ENCODE results near the gene CBLIF. TPM values are rescaled to one million over a fixed set of nuclear protein-coding genes. Genes with fewer than 3 reads are reported as not detected.

The CBLIF gene
- total and polyA plus RNA-seq, 2 of the 8 experiments (the other 6 are each of a cell fraction or from before 2014, with no cell fraction given): not detected

DNA sequence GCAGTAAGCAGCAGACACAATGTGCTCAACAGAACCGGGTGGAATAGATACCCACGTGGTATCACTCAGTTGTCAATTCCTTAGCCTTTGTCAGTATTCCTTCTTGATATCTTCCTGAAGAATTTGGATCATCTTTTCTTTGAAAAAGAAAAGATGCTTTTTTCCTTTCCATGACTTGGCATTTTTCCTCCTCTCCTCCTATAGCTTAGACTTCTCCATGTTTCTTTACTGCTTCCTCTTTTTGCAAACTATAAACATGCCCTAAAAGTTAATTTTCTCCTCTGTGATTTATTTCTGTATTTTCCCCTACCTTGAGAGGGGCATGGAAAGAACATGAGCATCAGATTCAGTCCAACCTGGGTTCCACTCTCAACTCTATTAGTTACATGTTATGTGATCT, 11.7 kb downstream of the CBLIF start:
- no peak for TF ChIP-seq SIX5 (IDR thresholded peaks at IDR 0.05; ENCODE audit: low read depth, low read length)
- no peak for TF ChIP-seq CHD2 (IDR thresholded peaks at IDR 0.05; ENCODE audit: low read length)
- TF ChIP-seq KDM4A (IDR thresholded peaks at IDR 0.05; ENCODE audit: low read depth, low read length, severe bottlenecking): no peak
- no peak for TF ChIP-seq SIRT6 (IDR thresholded peaks at IDR 0.05; ENCODE audit: low read length)
- Histone ChIP-seq H3K14ac (ENCODE audit: insufficient read length) (no peak overlapping the region), H3K36me3 (ENCODE audit: control insufficient read depth in 2 of 4, insufficient read depth in 4 of 4, low read length in 3 of 4) (no peaks in the 10 kb centered on the region), H3K4ac (replicated peaks; ENCODE audit: insufficient read length, low read depth, low read length) (no peak overlapping the region), H3K18ac (ENCODE audit: extremely low read depth, low read length) (no peak overlapping the region), H2BK15ac (ENCODE audit: low read length) (no peak overlapping the region), H2AFZ (ENCODE audit: low read length) (no peak overlapping the region), H4K5ac (ENCODE audit: insufficient read length, low read depth, low read length) (no peak overlapping the region), H4K20me1 (replicated peaks in 1 of 2; ENCODE audit: control insufficient read depth in 1 of 2, insufficient read depth in 2 of 2, low read length in 2 of 2) (no peaks in the 10 kb centered on the region), H2AK5ac (ENCODE audit: low read depth, low read length) (no peak overlapping the region), H3K27me3 (replicated peaks in 1 of 4; ENCODE audit: control insufficient read depth in 3 of 4, extremely low read depth in 1 of 4, insufficient read depth in 3 of 4, low read length in 3 of 4) (no peaks in the 10 kb centered on the region), H3K56ac (replicated peaks; ENCODE audit: insufficient read length, low read depth, low read length) (no peak overlapping the region), H3K4me1 (replicated peaks in 1 of 4; ENCODE audit: control insufficient read depth in 3 of 4, insufficient read depth in 4 of 4, low read length in 3 of 4) (no peaks in the 10 kb centered on the region), H3K23ac (ENCODE audit: insufficient read length) (no peak overlapping the region), H4K91ac (replicated peaks; ENCODE audit: insufficient read length, low read length) (no peak overlapping the region), H4K8ac (ENCODE audit: extremely low read depth, insufficient read depth, low read length) (no peak overlapping the region), H3K79me2 (ENCODE audit: control insufficient read depth in 1 of 2, insufficient read depth in 2 of 2, low read length in 2 of 2) (no peaks in the 10 kb centered on the region), H3K9ac (replicated peaks in 1 of 4; ENCODE audit: extremely low read depth in 1 of 4, low read depth in 3 of 4, low read length in 3 of 4) (no peak overlapping the region), H2BK12ac (ENCODE audit: low read depth, low read length) (no peak overlapping the region), H2BK5ac (ENCODE audit: low read depth, low read length) (no peak overlapping the region), H2BK20ac (ENCODE audit: low read length) (no peak overlapping the region), H3K4me3 (ENCODE audit: extremely low read depth in 1 of 4, insufficient read depth in 2 of 4, low read depth in 3 of 4, low read length in 4 of 4) (no peak overlapping the region), H3K9me3 (ENCODE audit: insufficient read depth in 2 of 2, low read depth in 1 of 2, low read length in 1 of 2) (no peaks in the 10 kb centered on the region), H3K79me1 (ENCODE audit: low read depth, low read length) (no peaks in the 10 kb centered on the region), H3K23me2 (ENCODE audit: low read depth, low read length) (no peaks in the 10 kb centered on the region), H3K4me2 (ENCODE audit: insufficient read depth in 1 of 2, low read depth in 2 of 2, low read length in 2 of 2) (no peak overlapping the region), H2BK120ac (replicated peaks; ENCODE audit: low read depth, low read length) (no peak overlapping the region), H3K27ac (ENCODE audit: low read depth, low read length) (no peak overlapping the region)
- 92% methylated on average over 2 of the region's 2 CpGs; no CpG with 5 or more reads in 1 of the 2 experiments for WGBS, 2 experiments (ENCODE audit: extremely low coverage in 1 of 2, insufficient coverage in 1 of 2, insufficient read length in 1 of 2, insufficient replicate concordance in 2 of 2, low coverage in 1 of 2, low lambda C conversion rate in 2 of 2, missing lambda C conversion rate in 1 of 2)
- ChIA-PET POLR2A (ENCODE audit: partially characterized antibody) (no interaction called here), CTCF (ENCODE audit: partially characterized antibody) (interaction anchor here (1.6 kb wide), 1 partner anchor 85 kb away, joined by 4 read pairs; no protein-coding TSS in a partner anchor)
- FAIRE-seq: no peak
- no peak for DNase-seq (ENCODE audit: low read depth in 1 of 2, low spot score in 2 of 2)

Data from H1 (cell line).